OCI-LY1 (cell line): ENCODE results near the gene STK17A.

Source experiments
- EZH2 ChIP-seq: fragments of 200-600 bp; sonication (generic), shearing (Covaris generic); IDR thresholded peaks from 2 replicates; pipeline ENCODE4 v1.8.0; 2017; ENCODE audit warnings: borderline replicate concordance, mixed run types, mild to moderate bottlenecking, antibody characterized with exemption, low read length, moderate library complexity, mixed read lengths
- TF ChIP-seq, protein P1 (sequence below): fragments of 200-600 bp; sonication (generic), shearing (Covaris generic); IDR thresholded peaks from 2 replicates; pipeline ENCODE4 v1.5.1; 2017; ENCODE audit warnings: mild to moderate bottlenecking, antibody characterized with exemption, low read length, moderate library complexity, mixed read lengths

GRCh38 chr7:43584195-43584586 lies 1.3 kb downstream of the STK17A start:
- TF ChIP-seq, protein P1, sequence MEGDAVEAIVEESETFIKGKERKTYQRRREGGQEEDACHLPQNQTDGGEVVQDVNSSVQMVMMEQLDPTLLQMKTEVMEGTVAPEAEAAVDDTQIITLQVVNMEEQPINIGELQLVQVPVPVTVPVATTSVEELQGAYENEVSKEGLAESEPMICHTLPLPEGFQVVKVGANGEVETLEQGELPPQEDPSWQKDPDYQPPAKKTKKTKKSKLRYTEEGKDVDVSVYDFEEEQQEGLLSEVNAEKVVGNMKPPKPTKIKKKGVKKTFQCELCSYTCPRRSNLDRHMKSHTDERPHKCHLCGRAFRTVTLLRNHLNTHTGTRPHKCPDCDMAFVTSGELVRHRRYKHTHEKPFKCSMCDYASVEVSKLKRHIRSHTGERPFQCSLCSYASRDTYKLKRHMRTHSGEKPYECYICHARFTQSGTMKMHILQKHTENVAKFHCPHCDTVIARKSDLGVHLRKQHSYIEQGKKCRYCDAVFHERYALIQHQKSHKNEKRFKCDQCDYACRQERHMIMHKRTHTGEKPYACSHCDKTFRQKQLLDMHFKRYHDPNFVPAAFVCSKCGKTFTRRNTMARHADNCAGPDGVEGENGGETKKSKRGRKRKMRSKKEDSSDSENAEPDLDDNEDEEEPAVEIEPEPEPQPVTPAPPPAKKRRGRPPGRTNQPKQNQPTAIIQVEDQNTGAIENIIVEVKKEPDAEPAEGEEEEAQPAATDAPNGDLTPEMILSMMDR, result no peak
- no peak for TF ChIP-seq EZH2
